HepG2 (cell line): ENCODE results near the gene ARMC2. TPM values are rescaled to one million over a fixed set of nuclear protein-coding genes. Genes with fewer than 3 reads are reported as not detected.

Experiments
- ATAC-seq: fragments of 200-7000 bp; cut with Tn5 transposase; 3 replicates; pipeline ENCODE4 v1.9.1; 2020; ENCODE audit warnings: mild to moderate bottlenecking, moderate library complexity
- BruUV-seq: library from RNA; stranded (reverse); fragments of 400-500 nt; replicated peaks from 2 replicates; lab custom pipeline; 2021; lab: Mats Ljungman, UMichigan
- CTCF ChIA-PET: fragments of 300-600 bp; formaldehyde crosslinking; extraction: SDS; loops from one replicate; lab custom pipeline; 2021; ENCODE audit warnings: low total read pairs, inconsistent platforms, low intra/inter-chr PET ratio; lab: Yijun Ruan, JAX
- POLR2A ChIA-PET: fragments of 350-600 bp; sonication (Branson Sonifier 250); formaldehyde crosslinking; loops from one replicate; lab custom pipeline; 2020; ENCODE audit warnings: antibody characterized with exemption, inconsistent platforms; lab: Yijun Ruan, JAX
- DNase-seq: peaks from one replicate; pipeline ENCODE4 v3.0.0-alpha.2; 2015; ENCODE audit warnings: low spot score
- FAIRE-seq: peaks from 3 replicates; lab custom pipeline; 2011; peaks lifted over from hg19 to GRCh38; lab: Jason Lieb, UNC
- H2AFZ ChIP-seq: one replicate; pipeline ENCODE4 v1.6.1; 2011; ENCODE audit warnings: low read length, inconsistent platforms
- H3K27ac ChIP-seq: fragments of 300-600 bp; 3 replicates; pipeline ENCODE4 v1.8.0; 2011; ENCODE audit warnings: mixed run types, mild to moderate bottlenecking, mixed read lengths, low read length, inconsistent platforms; ENCODE audit not compliant: insufficient read depth; ENCODE audit errors: extremely low read length
- H3K27me3 ChIP-seq, 2 experiments: fragments of 200-600 bp in 1 of 2; 2 replicates in 1 of 2; 3 replicates in 1 of 2; pipeline versions ENCODE4 v1.6.0 to v1.8.0; 2011; ENCODE audit warnings: low read length in 2 of 2, mild to moderate bottlenecking in 2 of 2, moderate library complexity in 2 of 2, inconsistent platforms in 1 of 2; ENCODE audit not compliant: insufficient read depth in 2 of 2, control insufficient read depth in 1 of 2
- H3K36me3 ChIP-seq, 2 experiments: fragments of 200-600 bp in 1 of 2; replicated peaks in 1 of 2; 2 replicates in 1 of 2; 3 replicates in 1 of 2; pipeline versions ENCODE4 v1.5.1 to v1.8.0; 2011; ENCODE audit warnings: low read length in 2 of 2, inconsistent platforms in 1 of 2; ENCODE audit not compliant: insufficient read depth in 2 of 2, control insufficient read depth in 1 of 2
- H3K4me1 ChIP-seq: 2 replicates; pipeline ENCODE4 v1.5.1; 2012; ENCODE audit warnings: low read length, inconsistent platforms; ENCODE audit not compliant: insufficient read depth
- H3K4me2 ChIP-seq: 2 replicates; pipeline ENCODE4 v1.6.0; 2011; ENCODE audit warnings: low read depth, low read length, inconsistent platforms
- H3K4me3 ChIP-seq, 3 experiments: fragments of 200-600 bp in 1 of 3; sonication (generic), shearing (Covaris generic) in 1 of 3; replicated peaks in 1 of 3; 2 replicates each; pipeline ENCODE4 v1.5.1; 2011 to 2016; ENCODE audit warnings: low read length in 3 of 3, inconsistent platforms in 2 of 3, low read depth in 2 of 3, mild to moderate bottlenecking in 2 of 3, control low read depth in 1 of 3, mixed read lengths in 1 of 3; ENCODE audit not compliant: insufficient read depth in 1 of 3
- H3K79me2 ChIP-seq: one replicate; pipeline ENCODE4 v1.6.1; 2011; ENCODE audit warnings: low read length, inconsistent platforms; ENCODE audit not compliant: insufficient read depth
- H3K9ac ChIP-seq: 2 replicates; pipeline ENCODE4 v1.6.0; 2011; ENCODE audit warnings: mild to moderate bottlenecking, low read depth, low read length, inconsistent platforms; ENCODE audit not compliant: insufficient read depth
- H3K9me3 ChIP-seq: 2 replicates; pipeline ENCODE4 v1.5.1; 2012; ENCODE audit warnings: mild to moderate bottlenecking, low read length
- H4K20me1 ChIP-seq: 2 replicates; pipeline ENCODE4 v1.6.0; 2011; ENCODE audit warnings: inconsistent platforms, mild to moderate bottlenecking, low read length, moderate library complexity; ENCODE audit not compliant: insufficient read depth
- AGO1 ChIP-seq: fragments of 200-400 bp; formaldehyde crosslinking; IDR thresholded peaks from 2 replicates; pipeline ENCODE4 v1.6.1; 2017; ENCODE audit warnings: mild to moderate bottlenecking, low read depth, low read length, moderate library complexity; ENCODE audit not compliant: poor library complexity, severe bottlenecking
- CENPX ChIP-seq: sonication (generic); formaldehyde crosslinking; IDR thresholded peaks from 2 replicates; pipeline ENCODE4 v1.9.0; 2021; ENCODE audit warnings: mild to moderate bottlenecking, missing genetic modification reagents, moderate library complexity
- CHD4 ChIP-seq: fragments of 200-600 bp; sonication (generic); IDR thresholded peaks from 2 replicates; pipeline ENCODE4 v1.7.0; 2017; ENCODE audit warnings: mild to moderate bottlenecking, low read length, borderline replicate concordance
- HNRNPL ChIP-seq: fragments of 200-400 bp; formaldehyde crosslinking; IDR thresholded peaks from 2 replicates; pipeline ENCODE4 v1.6.1; 2017; ENCODE audit warnings: mild to moderate bottlenecking, low read depth, low read length
- MAFK ChIP-seq, 2 experiments: IDR thresholded peaks in 1 of 2; conservative IDR thresholded peaks in 1 of 2; 2 replicates each; pipeline ENCODE4 v1.6.1; 2011; ENCODE audit warnings: improper control_type of control experiment in 2 of 2, low read length in 2 of 2
- PAF1 ChIP-seq: IDR thresholded peaks from 2 replicates; pipeline ENCODE4 v1.6.1; 2016; ENCODE audit warnings: missing genetic modification reagents, missing compliant biosample characterization
- ZNF124 ChIP-seq: sonication (generic); formaldehyde crosslinking; IDR thresholded peaks from 2 replicates; pipeline ENCODE4 v1.4.0; 2020; ENCODE audit warnings: missing genetic modification reagents
- ZNF383 ChIP-seq: sonication (generic); formaldehyde crosslinking; IDR thresholded peaks from 2 replicates; pipeline ENCODE4 v1.4.0; 2020; ENCODE audit warnings: missing genetic modification reagents, mild to moderate bottlenecking, borderline replicate concordance
- ZNF414 ChIP-seq: sonication (generic); formaldehyde crosslinking; IDR thresholded peaks from 2 replicates; pipeline ENCODE4 v1.5.0; 2020; ENCODE audit warnings: missing genetic modification reagents
- ZNF431 ChIP-seq: sonication (generic); formaldehyde crosslinking; IDR thresholded peaks from 2 replicates; pipeline ENCODE4 v1.9.0; 2022; ENCODE audit warnings: missing genetic modification reagents, low read depth, mild to moderate bottlenecking, borderline replicate concordance
- ZNF775 ChIP-seq: sonication (generic); formaldehyde crosslinking; IDR thresholded peaks from 2 replicates; pipeline ENCODE4 v1.4.0; 2020; ENCODE audit warnings: missing genetic modification reagents, mild to moderate bottlenecking, moderate library complexity, borderline replicate concordance
- WGBS: methylation state at CpG from one replicate; pipeline ENCODE4 v1.1.6; 2017; ENCODE audit warnings: low lambda C conversion rate; 5-methylcytosine and 5-hydroxymethylcytosine counted together
- in situ Hi-C: cut with HindIII; loops from 2 replicates; pipeline ENCODE4 v1.10.0; 2017; ENCODE audit warnings: low pct_unique_long_range_greater_than_20kb; ENCODE audit not compliant: extremely low pct_ligation_motif_present
- intact Hi-C: fragments of 100-400 bp; cut with micrococcal nuclease; formaldehyde crosslinking; loops from one replicate; pipeline ENCODE4 v1.10.0; 2022; ENCODE audit not compliant: unreplicated experiment
- polyA plus RNA-seq, 8 experiments: library from polyadenylated mRNA; depleted of rRNA in 3 of 8; stranded (reverse) in 7 of 8; unstranded in 1 of 8; fragments of >200 nt; fragmentation: Illumina TruSeq in 4 of 8; extraction: Trizol in 4 of 8; gene quantifications; 2 replicates each; pipeline versions ENCODE4 v1.2.1 to v1.2.3, GENCODE V29; 2011 to 2016; ENCODE audit warnings: low read depth in 4 of 8, missing spikeins in 1 of 8, mixed read lengths in 1 of 8; ENCODE audit not compliant: insufficient read depth in 1 of 8
- total RNA-seq, 5 experiments: library from RNA; depleted of rRNA; stranded (reverse); fragments of >200 nt; fragmentation: Illumina TruSeq; extraction: Trizol; gene quantifications; 2 replicates each; pipeline ENCODE4 v1.2.3, GENCODE V29; 2016; ENCODE audit warnings: low read depth in 1 of 5

The ARMC2 gene
- total and polyA plus RNA-seq, 2 of the 13 experiments (the other 11 are each of a cell fraction or from before 2014, with no cell fraction given) = 1.4 to 3.2 TPM

- TF ChIP-seq ZNF124 (CRISPR knock-in tag) = no peak
- no peak for TF ChIP-seq CENPX
- TF ChIP-seq MAFK (conservative IDR thresholded peaks at IDR 0.05 in 1 of 2, IDR thresholded peaks at IDR 0.05 in 1 of 2; ENCODE audit: low read length in 2 of 2) = peak; percentile 38 to 75
- no peak for TF ChIP-seq ZNF414 (CRISPR knock-in tag)
- no peak for TF ChIP-seq ZNF431 (CRISPR knock-in tag)
Observed at GRCh38 chr6:109007521-109007920, 159.3 kb downstream of the ARMC2 start (continued).

GRCh38 chr6:109008054-109008453 is 159.8 kb downstream of the ARMC2 start:
- no peak for FAIRE-seq
- H3K4me3 ChIP-seq = peak overlapping the region; percentile 74 to 98 (median 97)
- peak overlapping the region; percentile 77 for H3K27ac ChIP-seq
- TF ChIP-seq HNRNPL (no peak), ZNF775 (no peak), PAF1 (CRISPR knock-in tag) (no peak), CHD4 (no peak), ZNF383 (CRISPR knock-in tag) (no peak), AGO1 (no peak)
- peak overlapping the region; percentile 79 for H3K4me2 ChIP-seq
- no peaks in the 10 kb centered on the region for H3K36me3 ChIP-seq
- intact Hi-C loops = loop anchor here (2.0 to 5.0 kb wide), 2 partner anchors 43 to 64 kb away; no protein-coding TSS in a partner anchor
- H3K4me1 ChIP-seq = peaks cover 43% of the 10 kb centered on the region
- WGBS = 3% methylated on average over 4 of the region's 4 CpGs
- H3K79me2 ChIP-seq = peaks cover 63% of the 10 kb centered on the region
- peaks cover 10% of the 10 kb centered on the region; the same call in 1 of the 2 replicates for H4K20me1 ChIP-seq
- H3K27me3 ChIP-seq = no peaks in the 10 kb centered on the region; a peak in 1 of 5 replicates
- BruUV-seq = TSS peak; percentile 61
- ChIA-PET CTCF (no interaction called here), POLR2A (interaction anchor here (0.8 to 2.7 kb wide), 2 partner anchors 51 to 87 kb away, joined by 3 to 18 read pairs; partner anchors contain the start of genes CEP57L1 and SESN1)
- H3K9me3 ChIP-seq = no peaks in the 10 kb centered on the region
- no peak overlapping the region for H2AFZ ChIP-seq
- H3K9ac ChIP-seq = peak overlapping the region; percentile 87
- DNase-seq = no peak
- ATAC-seq = no peak
- in situ Hi-C loops = no loop called here
